ENCODE results near the gene WDFY4.

DNA sequence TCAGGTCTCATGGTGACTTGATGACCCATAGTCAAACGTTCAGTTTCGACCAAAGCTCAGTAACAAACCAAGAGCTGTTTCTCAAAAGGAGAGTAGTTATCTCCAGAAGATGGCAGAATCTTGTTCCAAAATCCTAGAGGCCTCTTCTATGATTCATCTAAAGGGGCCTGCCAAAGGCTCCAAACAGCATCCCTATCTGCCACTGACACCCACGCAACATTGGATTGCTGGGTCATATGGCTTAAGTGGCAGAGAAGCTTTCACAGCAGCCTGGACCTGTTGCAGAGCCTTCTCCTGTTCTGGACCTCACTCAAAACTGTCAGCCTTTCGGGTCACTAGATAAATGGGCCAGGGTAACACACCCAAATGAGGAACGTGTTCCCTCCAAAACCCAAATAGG lies 309.0 kb downstream of the WDFY4 start:
- TF ChIP-seq NFIC (IDR thresholded peaks at IDR 0.05) (no peak), TAF1 (IDR thresholded peaks at IDR 0.05; ENCODE audit: low read depth) (no peak), FOXM1 (IDR thresholded peaks at IDR 0.05; ENCODE audit: borderline replicate concordance, low read depth) (no peak), YY1 (IDR thresholded peaks at IDR 0.05; ENCODE audit: low read depth) (no peak)
- TF ChIP-seq, protein P1, sequence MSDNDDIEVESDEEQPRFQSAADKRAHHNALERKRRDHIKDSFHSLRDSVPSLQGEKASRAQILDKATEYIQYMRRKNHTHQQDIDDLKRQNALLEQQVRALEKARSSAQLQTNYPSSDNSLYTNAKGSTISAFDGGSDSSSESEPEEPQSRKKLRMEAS (IDR thresholded peaks at IDR 0.05), result no peak
- TF ChIP-seq, protein P2, sequence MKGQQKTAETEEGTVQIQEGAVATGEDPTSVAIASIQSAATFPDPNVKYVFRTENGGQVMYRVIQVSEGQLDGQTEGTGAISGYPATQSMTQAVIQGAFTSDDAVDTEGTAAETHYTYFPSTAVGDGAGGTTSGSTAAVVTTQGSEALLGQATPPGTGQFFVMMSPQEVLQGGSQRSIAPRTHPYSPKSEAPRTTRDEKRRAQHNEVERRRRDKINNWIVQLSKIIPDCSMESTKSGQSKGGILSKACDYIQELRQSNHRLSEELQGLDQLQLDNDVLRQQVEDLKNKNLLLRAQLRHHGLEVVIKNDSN (IDR thresholded peaks at IDR 0.05), result no peak

All from Ishikawa (cell line).